Right cardiac atrium (tissue), 5 donors: ENCODE results near the gene G6PD. TPM values are rescaled to one million over a fixed set of nuclear protein-coding genes. Genes with fewer than 3 reads are reported as not detected.
"Not testable (repeated sequence)": the region's sequence is repeated elsewhere in the genome, so short reads cannot be mapped to it uniquely, and the experiment has no call there.

Experiments used
- ATAC-seq, 2 donors: fragments of 200-7000 bp; cut with Tn5 transposase; one replicate each; pipeline versions ENCODE4 v1.8.0 to v1.9.1; 2020; ENCODE audit warnings: moderate library complexity in 2 of 2, mild to moderate bottlenecking in 1 of 2
- DNase-seq, 3 donors: peaks; one replicate each; pipeline ENCODE4 v3.0.0-alpha.2; 2020
- H3K27ac ChIP-seq: one replicate; pipeline ENCODE4 v1.5.1; 2013; ENCODE audit warnings: mild to moderate bottlenecking, low read length, control low read depth, moderate library complexity
- H3K27me3 ChIP-seq: one replicate; pipeline ENCODE4 v1.6.1; 2013; ENCODE audit not compliant: control insufficient read depth, insufficient read depth
- H3K4me1 ChIP-seq: one replicate; pipeline ENCODE4 v1.6.1; 2013; ENCODE audit warnings: low read length; ENCODE audit not compliant: control insufficient read depth, insufficient read depth
- H3K4me3 ChIP-seq: one replicate; pipeline ENCODE4 v1.5.1; 2013; ENCODE audit warnings: low read length, control low read depth
- H3K9me3 ChIP-seq: one replicate; pipeline ENCODE4 v1.6.1; 2013; ENCODE audit warnings: low read length; ENCODE audit not compliant: control insufficient read depth
- WGBS: extraction: QIAGEN DNeasy Blood & Tissue Kit; methylation state at CpG from one replicate; pipeline ENCODE4 v1.1.7; 2013; 5-methylcytosine and 5-hydroxymethylcytosine counted together
- intact Hi-C, 4 donors: fragments of 100-400 bp; cut with DNase I; formaldehyde crosslinking; loops; one replicate each; pipeline versions ENCODE4 v1.11.0 to v1.14.0; 2022 to 2023
- polyA plus RNA-seq: library from polyadenylated mRNA; stranded (reverse); fragments of 200-250 nt; gene quantifications from one replicate; pipeline ENCODE4 v1.2.3, GENCODE V29; 2013
- total RNA-seq, 4 donors: library from RNA; stranded (reverse); fragmentation: NEBNext Ultra II Directional; extraction: Animal tissue kit (Norgen Biotek cat#: 25700); gene quantifications; one replicate each; pipeline ENCODE4 v1.2.1, GENCODE V29; 2021
- donor health status: healthy with polysubstance abuse.
- donor health status: DM: no; HTN: yes; CAD: no.
- donor health status: DM: no; HTN: no; CAD: no.
- donor health status: DM: no; HTN: yes; CAD: no; lungs with severe emphysema.
- donor health status: DM: yes; HTN: yes; CAD: no.

Gene G6PD
- total and polyA plus RNA-seq, 5 donors = 13.2 to 26.4 (median 22.2) TPM

GRCh38 chrX:154496591-154497137 is 50.0 kb downstream of the G6PD start:
- intact Hi-C loops, H3K9me3 ChIP-seq, ATAC-seq, H3K4me3 ChIP-seq, H3K27ac ChIP-seq, H3K27me3 ChIP-seq, H3K4me1 ChIP-seq, DNase-seq: not testable (repeated sequence)
- WGBS = 82% methylated on average over 4 of the region's 4 CpGs

DNA sequence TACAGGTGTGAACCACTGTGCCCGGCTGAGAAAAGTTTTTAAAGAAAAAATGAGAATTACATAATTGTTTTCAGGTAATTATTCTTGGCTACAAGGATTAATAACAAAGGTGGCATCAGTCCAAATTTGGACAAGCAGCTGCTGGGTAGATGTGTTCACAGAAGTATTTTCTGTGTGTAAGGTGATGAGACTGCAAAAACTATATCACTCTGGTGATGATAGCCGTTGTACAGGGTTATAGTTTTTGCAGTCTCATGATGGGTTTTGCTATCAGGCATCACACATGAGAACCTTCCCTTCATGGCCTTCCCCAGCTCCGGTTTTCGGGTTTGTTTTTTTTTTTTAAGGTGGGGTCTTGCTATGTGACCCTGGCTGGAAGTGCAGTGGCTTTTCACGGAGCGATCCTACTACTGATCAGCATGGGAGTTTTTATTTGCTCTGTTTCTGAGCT is 51.1 kb downstream of the G6PD start:
- Histone ChIP-seq H3K9me3 (no peaks in the 10 kb centered on the region), H3K4me3 (no peak overlapping the region)
- 68% methylated on average over 6 of the region's 6 CpGs for WGBS

GRCh38 chrX:154494715-154495114 is 51.9 kb downstream of the G6PD start:
- no peak overlapping the region for H3K27ac ChIP-seq
- H3K27me3 ChIP-seq = no peaks in the 10 kb centered on the region
- no peak for DNase-seq
- H3K4me1 ChIP-seq = peaks cover 2% of the 10 kb centered on the region
- 88% methylated on average over 3 of the region's 3 CpGs for WGBS
- intact Hi-C loops = no loop called here
- H3K9me3 ChIP-seq = no peaks in the 10 kb centered on the region
- no peak for ATAC-seq
- no peak overlapping the region for H3K4me3 ChIP-seq

More for the DNA sequence above, 51.1 kb downstream of the G6PD start:
- no peak overlapping the region for H3K27ac ChIP-seq
- intact Hi-C loops = no loop called here
- H3K4me1 ChIP-seq = no peaks in the 10 kb centered on the region
- no peaks in the 10 kb centered on the region for H3K27me3 ChIP-seq
- DNase-seq = no peak
- no peak for ATAC-seq

- DNase-seq (peak; percentile 94 to 97 (median 96)), ATAC-seq (peak; percentile 91 to 95)
- peak within 1 kb of the TSS; percentile 81 for H3K4me3 ChIP-seq
- intact Hi-C loops = no loop called here
- H3K4me1 ChIP-seq = peaks cover 6% of the 10 kb centered on the region
- 1% methylated on average over 65 of the region's 71 CpGs for WGBS
- H3K27me3 ChIP-seq = no peaks in the 10 kb centered on the region
- H3K27ac ChIP-seq = peak within 1 kb of the TSS; percentile 83
- no peaks in the 10 kb centered on the region for H3K9me3 ChIP-seq
These were observed 56.1 kb downstream of the G6PD start, which contains the start of gene SLC10A3 for GRCh38 chrX:154490414-154491083. Gene SLC10A3, minus strand, starts transcription at chrX:154490629. Its CDS starts 1,689 bp downstream, at chrX:154488940.

DNA sequence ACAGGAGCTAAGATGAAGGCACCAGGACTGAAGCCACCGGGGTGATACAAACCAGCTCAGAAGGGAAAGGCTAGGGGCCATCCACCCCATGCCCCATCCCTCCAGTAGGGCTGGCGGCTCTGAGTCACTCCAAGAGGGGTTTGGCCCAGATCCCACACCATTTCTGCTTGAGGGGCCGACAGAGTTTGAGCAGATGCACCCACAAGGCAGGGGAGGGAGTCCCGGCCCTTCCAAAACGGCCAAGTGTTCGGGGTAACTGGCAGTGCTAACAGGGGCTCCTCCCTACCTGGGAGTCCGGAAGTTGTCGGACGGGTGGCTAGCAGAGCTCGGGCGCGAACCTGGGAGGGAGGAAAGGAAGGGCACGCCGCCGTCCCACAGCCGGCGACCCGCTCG is 56.6 kb downstream of the G6PD start:
- H3K4me1 ChIP-seq = peaks cover 6% of the 10 kb centered on the region
- H3K27ac ChIP-seq = peak overlapping the region; percentile 66
- peak overlapping the region; percentile 81 for H3K4me3 ChIP-seq
- H3K9me3 ChIP-seq = no peaks in the 10 kb centered on the region
- peak; percentile 2 to 7 for ATAC-seq
- intact Hi-C loops = no loop called here
- WGBS = 0% methylated on average over 19 of the region's 19 CpGs
- H3K27me3 ChIP-seq = no peaks in the 10 kb centered on the region
- peak in 2 of 3 donors; percentile 33 to 69 for DNase-seq

DNA sequence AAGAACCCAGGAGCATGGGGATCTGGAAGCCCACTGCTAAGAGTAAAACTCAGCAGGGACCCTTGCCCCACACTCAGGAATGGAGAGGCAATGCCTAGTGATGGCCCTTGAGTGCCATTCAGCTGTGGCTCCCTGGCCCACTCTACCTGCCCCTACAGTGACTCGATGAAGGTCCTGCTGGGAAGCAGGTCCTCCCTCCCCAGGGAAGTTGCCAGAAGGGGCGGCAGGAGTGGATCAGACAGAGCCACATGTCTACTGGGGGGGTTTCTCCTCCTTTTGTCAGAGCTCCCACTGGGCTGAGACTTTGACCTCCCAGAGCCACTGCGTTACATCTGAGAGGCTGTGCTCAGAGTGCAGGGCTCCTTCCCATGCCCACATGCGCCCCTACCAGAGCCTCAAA is 57.5 kb downstream of the G6PD start:
- intact Hi-C loops = no loop called here
- Histone ChIP-seq H3K4me1 (peaks cover 6% of the 10 kb centered on the region), H3K9me3 (no peaks in the 10 kb centered on the region), H3K27me3 (no peaks in the 10 kb centered on the region), H3K4me3 (no peak overlapping the region), H3K27ac (no peak overlapping the region)
- ATAC-seq = no peak
- DNase-seq = peak in 1 of 3 donors; percentile 39
- WGBS = 79% methylated on average over 4 of the region's 4 CpGs

- DNase-seq (peak in 1 of 3 donors; percentile 60), ATAC-seq (no peak)
- Histone ChIP-seq H3K27ac (no peak overlapping the region), H3K4me3 (no peak overlapping the region), H3K9me3 (no peaks in the 10 kb centered on the region), H3K27me3 (no peaks in the 10 kb centered on the region), H3K4me1 (peaks cover 6% of the 10 kb centered on the region)
- 89% methylated on average over 20 of the region's 20 CpGs for WGBS
- intact Hi-C loops = no loop called here
These were observed 58.1 kb downstream of the G6PD start for GRCh38 chrX:154488336-154489075.

- H3K9me3 ChIP-seq = no peaks in the 10 kb centered on the region
- intact Hi-C loops = no loop called here
- H3K27ac ChIP-seq = no peak overlapping the region
- H3K4me3 ChIP-seq = no peak overlapping the region
- no peaks in the 10 kb centered on the region for H3K27me3 ChIP-seq
- WGBS = 92% methylated on average over 28 of the region's 28 CpGs
- DNase-seq (peak in 1 of 3 donors; percentile 56), ATAC-seq (no peak)
- peaks cover 6% of the 10 kb centered on the region for H3K4me1 ChIP-seq
These were observed 58.9 kb downstream of the G6PD start for GRCh38 chrX:154487518-154488290.

DNA sequence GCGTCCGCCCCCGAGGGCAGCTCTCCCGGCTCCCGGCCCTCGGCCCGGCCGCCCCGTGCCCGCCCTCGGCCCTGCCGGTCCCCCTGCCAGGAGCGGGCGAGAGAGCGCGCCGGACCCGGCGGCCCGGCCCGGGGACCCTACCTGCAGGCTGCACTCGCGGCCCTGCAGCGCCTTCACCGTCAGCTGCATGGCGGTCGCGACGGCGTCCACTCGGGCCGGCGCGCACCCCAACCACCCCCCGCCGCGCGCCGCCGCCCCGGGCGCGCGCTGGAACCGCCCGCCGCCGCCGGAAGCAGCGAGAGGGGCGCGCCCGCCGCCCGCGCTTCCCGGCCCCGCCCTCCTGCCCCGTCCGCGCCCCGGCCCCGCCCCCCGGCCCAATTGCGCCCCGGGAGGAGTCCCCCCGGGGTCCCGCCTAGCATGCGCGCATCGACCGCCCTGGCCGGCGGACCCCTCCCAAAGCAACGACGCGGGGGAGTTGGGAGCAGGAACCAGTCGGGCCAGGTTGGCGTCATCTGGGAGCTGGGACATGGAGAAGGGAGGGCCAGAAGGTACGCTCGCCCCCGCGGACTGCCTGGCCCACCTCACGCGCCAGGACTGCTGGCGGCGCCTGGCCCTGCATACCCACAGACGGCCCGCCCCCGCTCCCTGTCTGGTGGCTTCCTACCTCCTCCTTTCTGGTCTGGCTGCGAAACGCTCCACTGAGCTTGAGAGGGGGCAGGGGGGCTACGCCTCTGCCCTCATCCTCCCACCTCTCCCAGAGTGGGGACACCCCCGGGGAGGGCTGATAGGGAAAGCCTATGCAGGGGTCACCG is 60.0 kb downstream of the G6PD start, which contains the start of gene UBL4A:
UBL4A (minus strand) TSS at position 220 of the 812 bp plus-strand sequence; CDS start at position 189, 31 bp downstream.
- Histone ChIP-seq H3K4me1 (peaks cover 6% of the 10 kb centered on the region), H3K4me3 (peak within 1 kb of the TSS; percentile 92), H3K27ac (peak within 1 kb of the TSS; percentile 89), H3K9me3 (no peaks in the 10 kb centered on the region), H3K27me3 (no peaks in the 10 kb centered on the region)
- peak; percentile 40 to 43 for ATAC-seq
- under 1% methylated on average over 77 of the region's 95 CpGs for WGBS
- peak; percentile 71 to 89 (median 86) for DNase-seq
- intact Hi-C loops = no loop called here

GRCh38 chrX:154486052-154486395 is 60.6 kb downstream of the G6PD start:
- WGBS = under 1% methylated on average over 35 of the region's 35 CpGs
- Histone ChIP-seq H3K4me1 (peaks cover 6% of the 10 kb centered on the region), H3K27ac (peak overlapping the region; percentile 87), H3K4me3 (peak overlapping the region; percentile 92), H3K9me3 (no peaks in the 10 kb centered on the region), H3K27me3 (no peaks in the 10 kb centered on the region)
- DNase-seq (peak; percentile 52 to 83 (median 69)), ATAC-seq (no peak)
- intact Hi-C loops = no loop called here
